Hair follicular keratinocyte (primary cell): ENCODE results near the gene OSTC. TPM values are rescaled to one million over a fixed set of nuclear protein-coding genes. Genes with fewer than 3 reads are reported as not detected.

Source experiments
- total RNA-seq: library from RNA; depleted of rRNA; stranded (reverse); fragments of >200 nt; gene quantifications from 2 replicates; pipeline ENCODE4 v1.2.3, GENCODE V29; 2015

Gene OSTC
- 178 and 186 TPM in 2 replicates for total RNA-seq

DNA sequence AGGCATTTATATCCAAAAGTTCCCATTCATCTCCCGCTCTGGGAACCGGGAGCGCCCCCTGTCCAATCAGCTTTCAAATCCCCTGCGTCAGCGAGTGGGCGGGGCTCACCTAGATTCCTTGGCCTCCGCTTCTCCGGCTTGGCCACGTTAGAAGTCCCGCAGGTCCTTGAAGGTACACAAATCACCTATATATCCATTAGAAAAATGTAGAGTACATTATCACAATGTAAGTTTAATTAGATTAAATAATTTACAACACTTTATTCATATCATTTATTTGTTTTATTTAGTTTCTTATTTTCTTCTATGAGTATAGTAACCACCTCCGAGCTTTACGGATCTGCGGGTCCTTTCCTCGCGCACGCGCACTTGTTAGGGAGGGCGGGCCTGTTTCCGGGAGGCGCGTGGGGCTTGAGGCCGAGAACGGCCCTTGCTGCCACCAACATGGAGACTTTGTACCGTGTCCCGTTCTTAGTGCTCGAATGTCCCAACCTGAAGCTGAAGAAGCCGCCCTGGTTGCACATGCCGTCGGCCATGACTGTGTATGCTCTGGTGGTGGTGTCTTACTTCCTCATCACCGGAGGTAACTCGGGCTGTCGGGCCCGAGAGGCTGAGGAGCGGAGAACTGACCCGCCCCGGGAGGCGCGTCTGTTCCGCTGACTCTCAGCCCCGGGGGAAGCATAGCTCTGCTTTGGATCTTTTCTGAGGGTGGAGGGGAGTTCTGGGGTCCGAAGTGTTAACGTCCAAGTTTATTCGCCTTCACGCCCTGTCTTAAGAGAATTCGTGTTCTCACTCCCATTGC, at the start of gene OSTC:
Gene OSTC, plus strand, starts transcription at position 388 of the 802 bp plus-strand sequence. Its CDS starts 57 bp downstream, at position 445.

DNA sequence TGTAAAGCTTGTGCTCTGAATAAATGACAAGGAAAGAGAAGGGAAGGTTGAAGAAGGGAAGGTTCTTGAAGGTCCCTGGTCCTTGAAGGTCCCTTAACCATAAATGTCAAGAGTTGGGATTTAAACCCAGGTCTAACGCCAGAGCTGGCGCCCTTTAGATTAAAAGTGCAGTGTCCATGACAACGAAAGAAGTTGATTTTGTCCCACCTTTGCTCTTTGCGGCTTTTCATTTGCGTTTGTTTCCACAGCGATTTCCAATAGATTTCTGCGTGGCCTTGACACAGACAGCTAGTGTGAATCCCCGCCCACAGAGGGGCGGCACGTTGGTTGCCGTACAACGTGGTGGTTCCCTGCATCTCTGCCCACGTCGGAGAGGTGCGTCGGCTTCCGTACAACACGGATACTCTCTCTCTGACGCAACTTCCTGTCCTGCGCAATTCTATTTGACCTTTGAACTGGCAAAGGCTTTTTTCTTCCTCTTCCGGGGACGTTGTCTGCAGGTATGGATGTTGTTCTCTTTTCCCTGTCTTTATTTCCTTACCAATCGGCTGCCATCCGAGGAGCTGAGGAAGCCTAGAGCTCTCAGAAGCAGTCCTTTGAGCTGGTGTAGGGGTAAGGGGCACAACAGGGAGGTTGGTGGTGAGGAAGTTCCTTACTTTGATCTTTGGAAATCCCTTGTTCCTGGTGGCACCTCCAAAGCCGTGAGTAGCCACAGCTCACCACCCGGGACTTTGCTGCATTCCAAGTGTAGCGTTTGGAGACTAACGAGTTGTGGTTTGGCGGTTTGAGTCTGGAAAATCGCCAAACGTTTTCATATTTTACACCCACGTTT, 30.1 kb upstream of the OSTC start, which contains the start of gene RPL34:
Gene RPL34, plus strand, starts transcription at position 476 of the 832 bp plus-strand sequence. CDS start 1,384 bp downstream, outside the sequence.

Other genes starting within 250 kb of the OSTC start
- gene RPL34, start 30.0 kb upstream of the OSTC start, total RNA-seq: 1,147 and 1,366 TPM in 2 replicates
- not detected in 2 replicates for gene ETNPPL, start 112.5 kb downstream of the OSTC start, total RNA-seq